ENCODE measurements around the gene SEC14L1. TPM values are rescaled to one million over a fixed set of nuclear protein-coding genes. Genes with fewer than 3 reads are reported as not detected.

SEC14L1 gene
- total and polyA plus RNA-seq, 12 donors = 61.8 to 255 (median 143) TPM

GRCh38 chr17:77190576-77190975 is 49.8 kb downstream of the SEC14L1 start:
- 79 to 87% (median 85%) methylated on average over 11 of the region's 11 CpGs for WGBS, 4 donors
- intact Hi-C loops (cut with DNase I) = no loop called here

DNA sequence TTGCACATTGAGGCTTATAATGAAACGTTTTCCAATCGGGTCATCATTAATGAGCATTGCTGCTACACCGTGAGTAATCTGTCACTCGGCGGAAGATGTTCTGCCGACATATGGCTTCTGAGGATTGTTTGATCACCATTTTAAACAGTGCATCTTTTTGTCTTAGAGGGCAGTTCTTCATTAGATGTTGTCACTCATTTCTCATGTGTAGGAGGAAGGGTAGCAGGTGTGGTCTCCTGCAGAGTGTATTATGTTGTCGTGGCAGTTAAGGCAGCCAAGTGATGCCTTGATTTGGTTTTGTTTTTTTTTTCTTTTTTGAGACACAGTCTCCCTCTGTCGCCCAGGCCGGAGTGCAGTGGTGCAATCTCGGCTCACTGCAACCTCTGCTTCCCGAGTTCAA is 50.5 kb downstream of the SEC14L1 start:
- H3K4me1 ChIP-seq (replicated peaks in 1 of 2) = peaks cover 25 to 44% of the 10 kb centered on the region in 2 donors
- H3K36me3 ChIP-seq (replicated peaks in 1 of 2) = peaks cover 0 to 55% of the 10 kb centered on the region in 2 donors
- 82 to 87% (median 86%) methylated on average over 11 of the region's 11 CpGs for WGBS, 4 donors
- intact Hi-C loops (cut with DNase I) = no loop called here
- TF ChIP-seq POLR2A (IDR thresholded peaks at IDR 0.05) (no peak), CTCF (IDR thresholded peaks at IDR 0.05) (no peak)
- no peaks in the 10 kb centered on the region for H3K9me3 ChIP-seq (replicated peaks in 1 of 3)
- no peak overlapping the region for H3K4me3 ChIP-seq
- no peak overlapping the region for H3K27ac ChIP-seq
- no peak for DNase-seq
- no peaks in the 10 kb centered on the region for H3K27me3 ChIP-seq

More at GRCh38 chr17:77190576-77190975, 49.8 kb downstream of the SEC14L1 start:
- Histone ChIP-seq H3K27ac (peak overlapping the region in 2 of 5 donors; percentile 3 to 61), H3K4me1 (replicated peaks in 1 of 2) (peaks cover 32 to 47% of the 10 kb centered on the region in 2 donors), H3K4me3 (no peak overlapping the region), H3K27me3 (no peaks in the 10 kb centered on the region), H3K36me3 (replicated peaks in 1 of 2) (peaks cover 0 to 48% of the 10 kb centered on the region in 2 donors), H3K9me3 (replicated peaks in 1 of 3) (no peaks in the 10 kb centered on the region)
- TF ChIP-seq POLR2A (IDR thresholded peaks at IDR 0.05) (no peak), CTCF (IDR thresholded peaks at IDR 0.05) (no peak)
- DNase-seq = peak in 1 of 7 donors; percentile 14

- intact Hi-C loops (cut with DNase I) = no loop called here
- 49 to 67% (median 66%) methylated on average over 3 of the region's 3 CpGs for WGBS, 4 donors
- peaks cover 0 to 77% of the 10 kb centered on the region in 2 donors for H3K36me3 ChIP-seq (replicated peaks in 1 of 2)
These were observed 52.9 kb downstream of the SEC14L1 start for GRCh38 chr17:77193653-77194052.

GRCh38 chr17:77194179-77194578 is 53.4 kb downstream of the SEC14L1 start:
- peak in 1 of 7 donors; percentile 12 for DNase-seq
- Histone ChIP-seq H3K9me3 (replicated peaks in 1 of 3) (no peaks in the 10 kb centered on the region), H3K4me3 (no peak overlapping the region), H3K27ac (no peak overlapping the region), H3K36me3 (replicated peaks in 1 of 2) (peaks cover 0 to 83% of the 10 kb centered on the region in 2 donors), H3K27me3 (no peaks in the 10 kb centered on the region), H3K4me1 (replicated peaks in 1 of 2) (peaks cover 4 to 26% of the 10 kb centered on the region in 2 donors)
- TF ChIP-seq CTCF (IDR thresholded peaks at IDR 0.05) = no peak
- no peak for TF ChIP-seq POLR2A (IDR thresholded peaks at IDR 0.05)
- 91 to 95% (median 92%) methylated on average over 7 of the region's 7 CpGs for WGBS, 4 donors
- intact Hi-C loops (cut with DNase I) = no loop called here

More at GRCh38 chr17:77193653-77194052, 52.9 kb downstream of the SEC14L1 start:
- DNase-seq = peak in 1 of 7 donors; percentile 14
- no peak overlapping the region for H3K4me3 ChIP-seq
- H3K4me1 ChIP-seq (replicated peaks in 1 of 2) = peaks cover 6 to 32% of the 10 kb centered on the region in 2 donors
- no peaks in the 10 kb centered on the region for H3K27me3 ChIP-seq
- H3K9me3 ChIP-seq (replicated peaks in 1 of 3) = no peaks in the 10 kb centered on the region
- H3K27ac ChIP-seq = peak overlapping the region in 2 of 5 donors; percentile 30 to 39
- TF ChIP-seq CTCF (IDR thresholded peaks at IDR 0.05) (no peak), POLR2A (IDR thresholded peaks at IDR 0.05) (no peak)
